Tibial nerve (tissue), 3 donors: ENCODE data around the gene CXCL14.

Experiments used
- POLR2A ChIP-seq, 2 donors: fragments of 450-650 bp; IDR thresholded peaks; one replicate each; pipeline ENCODE4 v1.6.1; 2017; ENCODE audit warnings: antibody characterized with exemption in 2 of 2, mild to moderate bottlenecking in 2 of 2, moderate library complexity in 2 of 2
- TF ChIP-seq, protein P1 (sequence below), 5 experiments: fragments of 200-600 bp in 3 of 5; fragments of 450-650 bp in 2 of 5; sonication (generic) in 3 of 5; IDR thresholded peaks; one replicate each; pipeline ENCODE4 v1.5.1; 2016 to 2019; ENCODE audit warnings: antibody characterized with exemption in 5 of 5, mild to moderate bottlenecking in 3 of 5, moderate library complexity in 2 of 5

DNA sequence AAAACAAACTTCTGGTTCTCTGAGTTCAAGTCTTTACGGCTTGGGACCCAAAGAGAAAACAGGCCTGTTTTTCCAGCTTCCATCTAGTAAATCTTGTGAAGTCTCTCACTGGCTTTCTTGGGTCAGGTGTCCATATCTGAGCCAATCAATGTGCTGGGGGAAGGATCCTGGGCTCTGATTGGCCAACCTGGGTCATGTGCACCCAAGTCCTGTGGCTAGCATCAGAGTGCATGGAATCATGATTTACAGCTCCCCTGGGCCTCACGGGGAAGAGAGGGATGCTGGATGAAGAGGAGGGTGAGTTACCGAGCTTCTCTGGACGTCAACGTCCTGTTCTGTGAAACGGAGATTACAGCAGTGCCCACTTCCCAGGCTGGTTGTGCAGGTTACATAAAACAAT, 19.4 kb downstream of the CXCL14 start:
- no peak for TF ChIP-seq POLR2A (IDR thresholded peaks at IDR 0.05)
- TF ChIP-seq, protein P1, sequence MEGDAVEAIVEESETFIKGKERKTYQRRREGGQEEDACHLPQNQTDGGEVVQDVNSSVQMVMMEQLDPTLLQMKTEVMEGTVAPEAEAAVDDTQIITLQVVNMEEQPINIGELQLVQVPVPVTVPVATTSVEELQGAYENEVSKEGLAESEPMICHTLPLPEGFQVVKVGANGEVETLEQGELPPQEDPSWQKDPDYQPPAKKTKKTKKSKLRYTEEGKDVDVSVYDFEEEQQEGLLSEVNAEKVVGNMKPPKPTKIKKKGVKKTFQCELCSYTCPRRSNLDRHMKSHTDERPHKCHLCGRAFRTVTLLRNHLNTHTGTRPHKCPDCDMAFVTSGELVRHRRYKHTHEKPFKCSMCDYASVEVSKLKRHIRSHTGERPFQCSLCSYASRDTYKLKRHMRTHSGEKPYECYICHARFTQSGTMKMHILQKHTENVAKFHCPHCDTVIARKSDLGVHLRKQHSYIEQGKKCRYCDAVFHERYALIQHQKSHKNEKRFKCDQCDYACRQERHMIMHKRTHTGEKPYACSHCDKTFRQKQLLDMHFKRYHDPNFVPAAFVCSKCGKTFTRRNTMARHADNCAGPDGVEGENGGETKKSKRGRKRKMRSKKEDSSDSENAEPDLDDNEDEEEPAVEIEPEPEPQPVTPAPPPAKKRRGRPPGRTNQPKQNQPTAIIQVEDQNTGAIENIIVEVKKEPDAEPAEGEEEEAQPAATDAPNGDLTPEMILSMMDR (IDR thresholded peaks at IDR 0.05) = no peak
